Lung (tissue), 12 donors: Measurements from ENCODE around the gene USP34. TPM values are rescaled to one million over a fixed set of nuclear protein-coding genes. Genes with fewer than 3 reads are reported as not detected.

ENCODE experiments used
- ATAC-seq: fragments of 200-7000 bp; cut with Tn5 transposase; one replicate; pipeline ENCODE4 v1.9.1; 2020; ENCODE audit warnings: moderate number of reproducible peaks; ENCODE audit not compliant: insufficient read depth, low FRiP score
- DNase-seq, 3 donors: peaks; one replicate each; pipeline ENCODE4 v3.0.0-alpha.2; 2013 to 2017
- H3K27ac ChIP-seq, 2 donors: one replicate each; pipeline ENCODE4 v1.5.1; 2013; ENCODE audit warnings: mild to moderate bottlenecking in 2 of 2, moderate library complexity in 2 of 2, control low read depth in 1 of 2, inconsistent platforms in 1 of 2, low read depth in 1 of 2, low read length in 1 of 2
- H3K27me3 ChIP-seq, 3 donors: one replicate each; pipeline ENCODE4 v1.5.1; 2013; ENCODE audit warnings: low read length in 2 of 3; ENCODE audit not compliant: control insufficient read depth in 3 of 3, insufficient read depth in 3 of 3
- H3K36me3 ChIP-seq, 4 donors: one replicate each; pipeline ENCODE4 v1.5.1; 2013; ENCODE audit warnings: low read length in 4 of 4, mild to moderate bottlenecking in 1 of 4, moderate library complexity in 1 of 4; ENCODE audit not compliant: control insufficient read depth in 4 of 4, insufficient read depth in 4 of 4
- H3K4me1 ChIP-seq, 5 donors: one replicate each; pipeline ENCODE4 v1.5.1; 2013; ENCODE audit warnings: low read length in 5 of 5, mild to moderate bottlenecking in 2 of 5, moderate library complexity in 1 of 5; ENCODE audit not compliant: control insufficient read depth in 5 of 5, insufficient read depth in 5 of 5
- H3K4me3 ChIP-seq: one replicate; pipeline ENCODE4 v1.5.1; 2013; ENCODE audit warnings: mild to moderate bottlenecking, control low read depth, moderate library complexity
- H3K9ac ChIP-seq, 2 donors: one replicate each; pipeline ENCODE4 v1.5.1; 2013; ENCODE audit warnings: low read length in 2 of 2, control low read depth in 1 of 2; ENCODE audit not compliant: insufficient read depth in 1 of 2
- H3K9me3 ChIP-seq, 4 donors: one replicate each; pipeline ENCODE4 v1.5.1; 2013; ENCODE audit warnings: low read length in 3 of 4, mild to moderate bottlenecking in 1 of 4, moderate library complexity in 1 of 4; ENCODE audit not compliant: control insufficient read depth in 4 of 4, insufficient read depth in 3 of 4
- CTCF ChIP-seq: IDR thresholded peaks from 2 replicates; pipeline ENCODE4 v1.5.1; 2012; ENCODE audit warnings: mild to moderate bottlenecking; ENCODE audit errors: control extremely low read depth, extremely low read depth
- WGBS, 2 donors: extraction: QIAGEN DNeasy Blood & Tissue Kit; methylation state at CpG; one replicate each; pipeline ENCODE4 v1.1.7; 2013; 5-methylcytosine and 5-hydroxymethylcytosine counted together
- polyA plus RNA-seq, 2 donors: library from polyadenylated mRNA; stranded (reverse); fragments of 200-250 nt; gene quantifications; one replicate each; pipeline ENCODE4 v1.2.1, GENCODE V29; 2013
- total RNA-seq, 2 donors: library from RNA; depleted of rRNA in 1 of 2; stranded (reverse); fragments of >200 nt in 1 of 2; gene quantifications; one replicate each; pipeline ENCODE4 v1.2.1, GENCODE V29; 2014 to 2021
- donor health status: control.
- donor health status: control.
- donor health status: Bipolar disorder and iron deficiency.
- donor health status: healthy.
- donor health status: DM: yes; HTN: yes; CAD: no.

The USP34 gene
- total and polyA plus RNA-seq, 4 donors: 38.7 to 233 (median 67.8) TPM

GRCh38 chr2:61437170-61437569 lies 33.7 kb downstream of the USP34 start:
- no peak overlapping the region for H3K27ac ChIP-seq
- H3K36me3 ChIP-seq: no peaks in the 10 kb centered on the region
- 90 to 94% methylated on average over 4 of the region's 4 CpGs for WGBS, 2 donors
- peaks cover 0 to 3% (median 0%) of the 10 kb centered on the region in 4 donors for H3K9me3 ChIP-seq
- no peak overlapping the region for H3K9ac ChIP-seq
- no peaks in the 10 kb centered on the region for H3K27me3 ChIP-seq
- peaks cover 0 to 35% (median 0%) of the 10 kb centered on the region in 5 donors for H3K4me1 ChIP-seq
- DNase-seq (no peak), ATAC-seq (no peak)
- no peak for TF ChIP-seq CTCF
- H3K4me3 ChIP-seq: no peak overlapping the region

DNA sequence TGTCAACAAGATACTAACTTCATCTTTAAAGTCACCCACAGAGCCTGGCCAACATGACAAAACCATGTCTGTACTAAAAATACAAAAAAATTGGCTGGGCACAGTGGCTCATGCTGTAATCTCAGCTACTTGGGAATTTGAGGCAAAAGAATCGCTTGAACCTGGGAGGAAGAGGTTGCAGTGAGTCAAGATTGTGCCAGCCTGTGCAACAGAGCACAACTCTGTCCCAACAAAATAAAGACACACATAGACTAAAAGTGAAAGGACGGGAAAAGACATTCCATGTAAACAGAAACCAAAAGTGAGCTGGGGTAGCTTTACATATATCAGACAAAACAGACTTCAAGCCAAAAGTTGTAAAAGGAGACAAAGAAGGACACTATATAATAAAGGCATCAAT lies 34.8 kb downstream of the USP34 start:
- Histone ChIP-seq H3K36me3 (no peaks in the 10 kb centered on the region), H3K27me3 (no peaks in the 10 kb centered on the region), H3K9me3 (peaks cover 0 to 3% (median 0%) of the 10 kb centered on the region in 4 donors), H3K4me1 (peaks cover 0 to 32% (median 0%) of the 10 kb centered on the region in 5 donors), H3K27ac (peak overlapping the region in 1 of 2 donors; percentile 33), H3K9ac (no peak overlapping the region), H3K4me3 (no peak overlapping the region)
- TF ChIP-seq CTCF: no peak
- no peak for DNase-seq
- no peak for ATAC-seq
- 28 to 38% methylated on average over 2 of the region's 2 CpGs for WGBS, 2 donors

- H3K4me3 ChIP-seq: no peak overlapping the region
- 87 to 91% methylated on average over 1 of the region's 1 CpG for WGBS, 2 donors
- peaks cover 0 to 32% (median 0%) of the 10 kb centered on the region in 5 donors for H3K4me1 ChIP-seq
- no peak for TF ChIP-seq CTCF
- no peak for DNase-seq
- no peaks in the 10 kb centered on the region for H3K27me3 ChIP-seq
- H3K36me3 ChIP-seq: no peaks in the 10 kb centered on the region
- no peak overlapping the region for H3K9ac ChIP-seq
- ATAC-seq: no peak
- peaks cover 0 to 3% (median 0%) of the 10 kb centered on the region in 4 donors for H3K9me3 ChIP-seq
- no peak overlapping the region for H3K27ac ChIP-seq
Observed at GRCh38 chr2:61435291-61435690, 35.6 kb downstream of the USP34 start.

DNA sequence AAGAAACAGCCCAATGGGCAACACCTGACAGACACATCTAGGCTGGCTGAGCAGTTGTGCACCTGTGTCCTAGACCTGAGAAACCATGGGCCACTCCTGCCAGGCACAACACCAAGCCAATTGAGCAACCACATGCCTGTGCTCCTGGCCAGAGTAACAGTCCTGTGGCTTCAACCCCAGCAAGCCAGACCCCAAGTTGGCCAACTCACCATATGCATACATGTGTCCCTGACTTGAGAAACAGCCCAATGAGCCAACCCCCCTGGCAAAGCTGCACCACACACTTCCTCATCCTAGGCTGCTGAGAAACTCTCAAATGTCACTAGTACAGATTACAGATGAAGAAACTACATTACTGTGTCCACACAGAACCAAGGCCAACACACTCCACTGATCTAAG lies 36.6 kb downstream of the USP34 start:
- ATAC-seq: peak; percentile 29
- no peak overlapping the region for H3K4me3 ChIP-seq
- no peak overlapping the region for H3K9ac ChIP-seq
- no peaks in the 10 kb centered on the region for H3K27me3 ChIP-seq
- no peaks in the 10 kb centered on the region for H3K36me3 ChIP-seq
- DNase-seq: no peak
- peaks cover 0 to 3% (median 0%) of the 10 kb centered on the region in 4 donors for H3K9me3 ChIP-seq
- no peak overlapping the region for H3K27ac ChIP-seq
- H3K4me1 ChIP-seq: peaks cover 0 to 23% (median 0%) of the 10 kb centered on the region in 5 donors
- no peak for TF ChIP-seq CTCF
